ENCODE measurements around the gene ST8SIA1.
"Not testable (repeated sequence)": the region's sequence is repeated elsewhere in the genome, so short reads cannot be mapped to it uniquely, and the experiment has no call there.

The ST8SIA1 gene, protein sequence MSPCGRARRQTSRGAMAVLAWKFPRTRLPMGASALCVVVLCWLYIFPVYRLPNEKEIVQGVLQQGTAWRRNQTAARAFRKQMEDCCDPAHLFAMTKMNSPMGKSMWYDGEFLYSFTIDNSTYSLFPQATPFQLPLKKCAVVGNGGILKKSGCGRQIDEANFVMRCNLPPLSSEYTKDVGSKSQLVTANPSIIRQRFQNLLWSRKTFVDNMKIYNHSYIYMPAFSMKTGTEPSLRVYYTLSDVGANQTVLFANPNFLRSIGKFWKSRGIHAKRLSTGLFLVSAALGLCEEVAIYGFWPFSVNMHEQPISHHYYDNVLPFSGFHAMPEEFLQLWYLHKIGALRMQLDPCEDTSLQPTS

DNA sequence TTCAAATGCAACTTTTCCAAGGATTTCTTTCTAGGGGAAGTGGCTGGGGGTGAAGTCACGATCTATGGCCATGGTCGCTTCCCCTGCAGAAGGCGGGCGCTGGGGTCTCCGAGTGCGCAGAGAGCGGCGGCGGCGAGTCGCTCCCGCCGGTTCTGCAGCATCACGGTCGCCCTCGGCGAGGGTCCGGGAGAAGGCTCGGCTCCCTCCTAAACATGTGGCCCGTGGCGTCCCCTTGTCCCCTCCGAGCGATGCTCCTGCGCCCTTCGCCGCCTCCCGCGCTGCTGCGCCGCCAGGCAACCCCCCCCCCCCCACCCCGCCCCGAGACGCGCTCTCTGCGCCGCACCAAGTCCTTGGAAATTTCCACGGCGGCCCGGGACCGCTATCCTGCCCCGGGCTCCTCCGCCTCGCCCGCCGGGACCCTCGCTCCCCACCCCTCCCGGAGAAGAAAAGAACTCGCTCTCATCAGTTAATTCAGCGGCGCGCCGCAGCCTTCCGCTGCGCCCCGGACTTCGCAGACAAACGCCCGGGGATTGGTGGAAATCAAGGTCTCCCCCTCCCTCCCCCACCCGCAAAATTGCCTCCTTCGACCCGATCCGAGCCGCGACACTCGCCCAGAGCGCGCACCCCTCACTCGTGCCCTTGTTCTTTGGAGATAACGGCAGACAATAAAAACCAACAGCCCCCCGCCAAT is at the start of gene ST8SIA1:
TSS of gene ST8SIA1 (minus strand) at position 298 of the 691 bp plus-strand sequence. CDS start 475 bp downstream, outside the sequence.
- peak; percentile 58 for DNase-seq (ENCODE audit: low spot score)

- no peak for DNase-seq (ENCODE audit: low spot score)
Measured at GRCh38 chr12:22380031-22380430, 45.5 kb upstream of the ST8SIA1 start.

DNA sequence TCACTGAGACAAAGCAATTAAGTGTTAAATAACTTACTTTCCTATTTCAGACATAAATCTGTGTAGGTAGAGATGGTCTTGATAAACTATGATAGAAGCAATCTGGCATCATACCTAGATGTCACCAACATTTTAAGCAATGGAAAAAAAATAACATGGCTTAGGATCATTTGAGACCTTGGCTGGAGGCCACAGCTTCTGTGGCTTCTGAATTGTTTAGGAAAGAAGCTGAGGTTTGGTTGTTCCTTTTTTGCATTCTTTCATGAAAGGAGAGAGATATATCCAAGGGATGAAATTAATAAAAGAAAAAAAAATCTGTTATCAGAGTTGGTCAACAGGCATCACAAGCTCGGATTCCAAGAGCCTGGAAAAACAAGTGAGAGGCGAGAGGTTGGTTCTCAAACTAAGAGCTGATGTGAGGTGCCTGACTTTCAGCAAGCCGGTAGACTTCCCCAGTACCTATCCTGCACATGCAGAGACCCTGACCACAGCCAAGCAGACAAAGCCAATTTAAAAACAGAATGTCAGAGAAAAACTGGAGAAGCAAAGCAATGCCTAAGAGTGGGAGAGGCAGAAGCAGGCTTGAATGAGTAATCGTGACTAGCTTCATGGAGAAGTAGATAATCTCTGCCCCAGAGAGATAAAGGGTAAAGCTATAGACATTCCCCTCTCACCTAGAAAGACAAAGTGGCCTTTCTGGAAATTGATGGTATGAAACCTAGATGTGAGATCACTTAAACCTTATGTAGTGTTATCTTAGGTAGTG is 43.4 kb upstream of the ST8SIA1 start:
- no peak for DNase-seq (ENCODE audit: low spot score)

DNA sequence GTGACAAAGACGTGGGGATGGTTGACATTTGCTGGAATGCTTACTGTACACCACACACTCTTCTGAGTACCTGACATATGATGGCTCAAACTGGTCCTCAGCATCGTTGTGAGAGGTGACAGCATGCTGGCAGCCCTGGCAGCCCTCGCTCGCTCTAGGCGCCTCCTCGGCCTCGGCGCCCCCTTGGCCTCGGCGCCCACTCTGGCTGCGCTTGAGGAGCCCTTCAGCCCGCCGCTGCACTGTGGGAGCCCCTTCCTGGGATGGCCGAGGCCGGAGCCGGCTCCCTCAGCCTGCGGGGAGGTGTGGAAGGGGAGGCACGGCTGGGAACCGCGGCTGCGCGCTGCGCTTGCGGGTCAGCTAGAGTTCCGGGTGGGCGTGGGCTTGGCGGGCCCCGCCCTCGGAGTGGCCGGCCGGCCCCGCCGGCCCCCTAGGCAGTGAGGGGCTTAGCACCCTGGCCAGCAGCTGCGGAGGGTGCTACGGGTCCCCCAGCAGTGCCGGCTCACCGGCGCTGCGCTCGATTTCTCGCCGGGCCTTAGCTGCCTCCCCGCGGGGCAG is 42.2 kb upstream of the ST8SIA1 start:
- not testable (repeated sequence) for DNase-seq (ENCODE audit: low spot score)

GRCh38 chr12:22374508-22374907 is 40.0 kb upstream of the ST8SIA1 start:
- DNase-seq (ENCODE audit: low spot score), result no peak

- no peak for DNase-seq (ENCODE audit: low spot score)
Measured at GRCh38 chr12:22372277-22372837, 37.9 kb upstream of the ST8SIA1 start.

- no peak for DNase-seq (ENCODE audit: low spot score)
Measured at GRCh38 chr12:22366181-22366580, 31.7 kb upstream of the ST8SIA1 start.

- DNase-seq (ENCODE audit: low spot score), result no peak
Measured at GRCh38 chr12:22361785-22362184, 27.3 kb upstream of the ST8SIA1 start.

- no peak for DNase-seq (ENCODE audit: low spot score)
Measured at GRCh38 chr12:22360774-22361173, 26.3 kb upstream of the ST8SIA1 start.

- DNase-seq (ENCODE audit: low spot score), result no peak
Measured at GRCh38 chr12:22357531-22357930, 23.0 kb upstream of the ST8SIA1 start.

GRCh38 chr12:22356231-22356630 is 21.7 kb upstream of the ST8SIA1 start:
- no peak for DNase-seq (ENCODE audit: low spot score)

GRCh38 chr12:22355011-22355580 is 20.6 kb upstream of the ST8SIA1 start:
- DNase-seq (ENCODE audit: low spot score), result no peak

DNA sequence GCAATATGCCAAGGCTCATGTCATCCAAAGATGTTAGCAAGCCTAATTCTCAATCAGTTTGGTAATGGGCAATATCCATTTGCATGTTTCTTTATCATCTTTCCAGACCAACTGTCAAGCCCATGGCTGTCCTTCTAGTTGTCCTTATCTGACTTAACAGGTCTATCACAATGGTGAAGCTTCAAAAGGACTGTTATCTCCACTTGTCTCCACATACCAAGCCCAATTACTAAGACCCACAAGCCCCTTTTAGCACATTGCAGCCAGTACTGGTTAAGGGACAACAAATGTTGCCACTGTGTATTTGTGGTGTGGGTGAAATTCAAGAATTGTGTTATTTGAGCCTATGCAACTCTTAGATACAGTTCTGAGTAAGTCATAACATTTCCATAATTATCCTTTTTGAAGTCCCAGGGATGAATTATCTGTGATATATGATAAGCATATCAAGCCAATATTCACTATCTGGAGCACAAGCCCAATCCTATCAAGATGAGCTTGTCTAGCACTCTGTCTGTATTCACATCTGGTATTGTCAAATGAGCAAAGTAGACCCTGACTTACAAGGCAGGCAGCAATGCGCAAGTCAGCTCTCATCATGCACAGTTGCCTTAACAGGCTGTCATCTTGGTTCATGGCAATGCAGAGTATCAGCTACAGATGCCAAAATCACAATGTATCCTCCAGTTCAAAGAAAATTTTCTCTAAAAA is 19.3 kb upstream of the ST8SIA1 start:
- DNase-seq (ENCODE audit: low spot score), result no peak

DNA sequence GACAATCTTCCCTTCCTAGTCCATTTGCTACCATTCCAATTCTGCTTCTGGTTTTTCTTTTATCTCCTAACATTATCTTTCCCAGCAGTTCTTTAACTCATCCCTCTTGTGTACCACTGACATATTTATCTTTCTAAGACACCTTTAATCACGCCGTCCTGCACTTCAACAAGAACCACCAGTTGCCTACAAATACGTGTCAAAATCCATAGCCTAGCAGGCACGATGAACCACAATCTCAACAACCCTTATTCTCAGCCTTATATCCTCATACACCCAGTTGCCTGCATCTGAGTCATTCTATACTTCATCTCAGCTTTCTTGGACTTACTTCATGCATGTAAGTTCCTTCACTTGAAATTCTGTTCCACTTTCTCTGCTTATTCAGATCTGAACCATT is 16.4 kb upstream of the ST8SIA1 start:
- DNase-seq (ENCODE audit: low spot score), result no peak

DNA sequence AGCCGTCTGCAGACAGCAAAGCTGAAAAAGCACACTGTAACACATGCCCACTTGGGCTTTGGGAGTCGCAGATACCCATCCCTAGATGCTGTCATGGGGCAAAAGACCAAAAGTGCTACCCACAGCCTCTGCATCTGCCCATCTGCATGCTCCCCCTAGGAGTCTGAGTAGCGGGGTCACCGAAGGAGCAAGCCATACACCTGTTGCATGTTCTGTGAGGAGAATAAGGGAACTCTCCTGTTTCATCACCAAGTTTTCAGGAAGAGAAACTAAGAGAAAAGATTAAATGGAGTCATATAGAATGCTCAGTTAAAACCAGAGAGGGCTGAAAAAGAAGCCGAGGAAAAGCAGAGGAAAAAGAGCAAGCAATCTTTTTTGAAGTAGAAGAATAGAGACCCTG is 13.7 kb upstream of the ST8SIA1 start:
- no peak for DNase-seq (ENCODE audit: low spot score)

DNA sequence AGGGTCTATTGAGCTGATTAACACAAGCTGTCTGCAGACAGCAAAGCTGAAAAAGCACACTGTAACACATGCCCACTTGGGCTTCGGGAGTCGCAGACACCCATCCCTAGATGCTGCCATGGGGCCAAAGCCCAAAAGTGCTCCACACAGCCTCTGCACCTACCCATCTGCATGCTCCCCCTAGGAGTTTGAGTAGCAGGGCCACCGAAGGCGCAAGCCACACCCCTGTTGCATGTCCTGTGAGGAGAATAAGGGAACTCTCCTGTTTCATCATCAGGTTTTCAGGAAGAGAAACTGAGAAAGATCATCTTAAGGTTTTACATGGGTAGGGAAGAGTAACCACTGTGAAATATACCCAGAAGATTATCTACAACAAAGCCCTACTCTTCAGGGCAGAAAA is 5.6 kb upstream of the ST8SIA1 start:
- DNase-seq (ENCODE audit: low spot score), result no peak

GRCh38 chr12:22339691-22340090 is 5.2 kb upstream of the ST8SIA1 start:
- DNase-seq (ENCODE audit: low spot score), result no peak

- DNase-seq (ENCODE audit: low spot score), result peak; percentile 39
Measured at GRCh38 chr12:22335794-22336166, 1.3 kb upstream of the ST8SIA1 start.

DNA sequence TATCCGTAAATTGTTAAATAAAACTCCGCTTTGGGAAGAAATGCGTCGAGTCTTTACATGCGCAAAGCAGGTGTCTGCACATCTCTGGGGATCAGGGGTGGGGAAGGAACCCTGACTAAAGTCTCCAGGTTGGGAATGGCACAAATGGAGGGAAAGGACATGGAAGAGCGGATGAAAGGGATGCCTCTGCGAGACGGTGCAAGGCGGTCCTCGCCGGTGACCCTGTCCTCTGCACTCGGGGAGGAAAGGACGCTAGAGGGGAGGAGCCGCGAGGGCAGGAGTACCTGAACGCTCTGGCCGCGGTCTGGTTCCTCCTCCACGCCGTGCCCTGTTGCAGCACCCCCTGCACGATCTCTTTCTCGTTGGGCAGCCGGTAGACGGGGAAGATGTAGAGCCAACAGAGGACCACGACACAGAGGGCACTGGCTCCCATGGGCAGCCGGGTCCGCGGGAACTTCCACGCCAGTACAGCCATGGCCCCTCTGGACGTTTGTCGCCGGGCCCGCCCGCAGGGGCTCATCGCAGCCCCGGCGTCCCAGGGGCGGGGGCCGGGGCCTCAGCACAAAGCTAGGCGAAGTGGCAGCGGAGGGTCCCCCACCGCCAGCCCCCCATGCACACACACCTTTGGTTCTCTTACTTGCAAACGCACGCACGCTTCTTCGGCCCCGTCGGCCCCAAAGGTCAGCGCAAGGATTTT is 646 bp downstream of the ST8SIA1 start:
- DNase-seq (ENCODE audit: low spot score), result peak; percentile 24

DNA sequence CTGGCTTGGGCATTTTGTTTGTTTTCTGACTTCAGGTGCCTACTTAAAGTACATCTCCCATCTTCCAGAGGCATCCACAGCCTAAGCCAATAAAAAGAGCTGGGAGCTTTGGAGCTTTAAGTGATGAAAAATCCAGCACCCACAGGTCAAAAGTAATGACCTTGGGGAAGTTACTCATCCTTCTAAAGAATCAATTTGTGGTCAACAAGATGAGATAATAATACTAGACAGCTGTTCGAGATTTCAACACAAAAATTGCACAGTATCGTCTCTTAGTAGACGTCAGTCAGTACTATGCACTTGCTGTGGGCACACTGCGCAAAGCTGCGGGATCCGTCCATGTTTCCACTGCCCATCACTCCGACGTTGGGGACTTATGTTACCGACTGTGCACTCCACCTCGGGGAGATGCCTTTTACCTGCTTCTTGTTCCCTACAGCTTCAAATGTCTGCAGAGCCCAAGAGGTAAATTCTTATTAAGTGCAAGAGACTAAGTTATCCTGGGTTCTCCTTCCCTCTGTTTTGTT is 1.3 kb downstream of the ST8SIA1 start:
- no peak for DNase-seq (ENCODE audit: low spot score)

All from HuH-7 (cell line).